Uterus (tissue), 2 donors: ENCODE data around the gene HTR3A.

Experiments used
- CTCF ChIP-seq, 4 experiments: fragments of 200-600 bp in 2 of 4; fragments of 450-650 bp in 2 of 4; sonication (generic) in 2 of 4; IDR thresholded peaks; one replicate each; pipeline ENCODE4 v1.5.1; 2016 to 2019; ENCODE audit warnings: antibody characterized with exemption in 4 of 4, mild to moderate bottlenecking in 2 of 4, moderate library complexity in 1 of 4
- POLR2A ChIP-seq, 2 donors: fragments of 450-650 bp; IDR thresholded peaks; one replicate each; pipeline ENCODE4 v1.6.1; 2016; ENCODE audit warnings: antibody characterized with exemption in 2 of 2, mild to moderate bottlenecking in 1 of 2, moderate library complexity in 1 of 2

- no peak for TF ChIP-seq CTCF (IDR thresholded peaks at IDR 0.05)
- no peak for TF ChIP-seq POLR2A (IDR thresholded peaks at IDR 0.05)
These were observed 37.0 kb upstream of the HTR3A start for GRCh38 chr11:113937918-113938317.
